Fibroblast of skin of scalp (primary cell): ENCODE data around the gene RGS13.

Experiments
- DNase-seq: peaks from one replicate; pipeline ENCODE4 v3.0.0-alpha.2; 2013

The RGS13 gene

GRCh38 chr1:192626366-192627179 is 9.4 kb upstream of the RGS13 start:
- no peak for DNase-seq

GRCh38 chr1:192627901-192628300 is 8.0 kb upstream of the RGS13 start:
- no peak for DNase-seq

GRCh38 chr1:192628396-192629057 is 7.4 kb upstream of the RGS13 start:
- DNase-seq = no peak

GRCh38 chr1:192629612-192630011 is 6.3 kb upstream of the RGS13 start:
- DNase-seq = no peak

- DNase-seq = no peak
These were observed 5.2 kb upstream of the RGS13 start for GRCh38 chr1:192630521-192631287.

GRCh38 chr1:192631749-192632148 is 4.2 kb upstream of the RGS13 start:
- DNase-seq = no peak

- DNase-seq = no peak
These were observed 3.8 kb upstream of the RGS13 start for GRCh38 chr1:192632188-192632587.

GRCh38 chr1:192632641-192633532 is 3.1 kb upstream of the RGS13 start:
- no peak for DNase-seq

GRCh38 chr1:192633533-192634253 is 2.3 kb upstream of the RGS13 start:
- no peak for DNase-seq

GRCh38 chr1:192635041-192635440 is 906 bp upstream of the RGS13 start:
- no peak for DNase-seq

GRCh38 chr1:192639607-192640368 is 3.8 kb downstream of the RGS13 start:
- peak; percentile 53 for DNase-seq

- DNase-seq = no peak
These were observed 16.2 kb downstream of the RGS13 start for GRCh38 chr1:192652159-192652558.

GRCh38 chr1:192654120-192654519 is 18.2 kb downstream of the RGS13 start:
- no peak for DNase-seq

- peak; percentile 73 for DNase-seq
These were observed 18.8 kb downstream of the RGS13 start for GRCh38 chr1:192654591-192655251.

- no peak for DNase-seq
These were observed 21.8 kb downstream of the RGS13 start for GRCh38 chr1:192657760-192658159.

- no peak for DNase-seq
These were observed 22.3 kb downstream of the RGS13 start for GRCh38 chr1:192658255-192658654.

- DNase-seq = no peak
These were observed 24.7 kb downstream of the RGS13 start for GRCh38 chr1:192660613-192661012.

GRCh38 chr1:192668409-192668983 is 32.5 kb downstream of the RGS13 start:
- DNase-seq = no peak

GRCh38 chr1:192669174-192669573 is 33.2 kb downstream of the RGS13 start:
- DNase-seq = no peak

GRCh38 chr1:192675716-192676115 is 39.8 kb downstream of the RGS13 start:
- no peak for DNase-seq
